Choroid plexus epithelial cell (primary cell): ENCODE data around the gene VAMP1.
"Not testable (repeated sequence)": the region's sequence is repeated elsewhere in the genome, so short reads cannot be mapped to it uniquely, and the experiment has no call there.

ENCODE experiments used
- DNase-seq: peaks from one replicate; pipeline ENCODE4 v3.0.0-alpha.2; 2010; ENCODE audit warnings: low read depth
- H3K4me3 ChIP-seq: 2 replicates; pipeline ENCODE4 v1.5.1; 2011; ENCODE audit warnings: low read depth, mild to moderate bottlenecking, control low read depth, low read length, moderate library complexity
- TF ChIP-seq, protein P1 (sequence below): conservative IDR thresholded peaks from 2 replicates; pipeline ENCODE4 v1.5.1; 2011; ENCODE audit warnings: low read depth, mild to moderate bottlenecking, control low read depth, inconsistent platforms, low read length, moderate library complexity

Gene VAMP1

DNA sequence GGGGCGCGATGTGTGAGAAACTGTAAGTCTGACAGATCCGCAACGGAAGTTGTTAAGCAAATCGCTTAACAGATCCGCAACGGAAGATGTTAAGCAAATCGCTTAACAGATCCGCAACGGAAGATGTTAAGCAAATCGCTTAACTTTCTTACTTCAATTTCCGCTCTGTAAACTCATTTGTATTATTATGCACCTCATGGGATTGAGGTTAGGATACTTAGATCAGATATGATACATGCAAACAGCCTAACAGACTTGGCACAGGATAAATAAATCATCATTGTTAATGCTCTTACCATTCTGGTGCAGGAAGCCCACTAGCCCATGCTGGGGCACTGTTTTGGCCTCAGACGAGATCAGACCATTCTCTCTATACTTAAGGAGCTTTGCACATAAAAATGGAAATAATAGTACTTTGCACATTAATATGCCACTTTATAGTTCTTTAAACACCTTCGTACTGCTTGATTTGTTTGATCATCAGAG is 23.8 kb upstream of the VAMP1 start:
- peak overlapping the region; percentile 76 for H3K4me3 ChIP-seq
- no peak for DNase-seq
- TF ChIP-seq, protein P1, sequence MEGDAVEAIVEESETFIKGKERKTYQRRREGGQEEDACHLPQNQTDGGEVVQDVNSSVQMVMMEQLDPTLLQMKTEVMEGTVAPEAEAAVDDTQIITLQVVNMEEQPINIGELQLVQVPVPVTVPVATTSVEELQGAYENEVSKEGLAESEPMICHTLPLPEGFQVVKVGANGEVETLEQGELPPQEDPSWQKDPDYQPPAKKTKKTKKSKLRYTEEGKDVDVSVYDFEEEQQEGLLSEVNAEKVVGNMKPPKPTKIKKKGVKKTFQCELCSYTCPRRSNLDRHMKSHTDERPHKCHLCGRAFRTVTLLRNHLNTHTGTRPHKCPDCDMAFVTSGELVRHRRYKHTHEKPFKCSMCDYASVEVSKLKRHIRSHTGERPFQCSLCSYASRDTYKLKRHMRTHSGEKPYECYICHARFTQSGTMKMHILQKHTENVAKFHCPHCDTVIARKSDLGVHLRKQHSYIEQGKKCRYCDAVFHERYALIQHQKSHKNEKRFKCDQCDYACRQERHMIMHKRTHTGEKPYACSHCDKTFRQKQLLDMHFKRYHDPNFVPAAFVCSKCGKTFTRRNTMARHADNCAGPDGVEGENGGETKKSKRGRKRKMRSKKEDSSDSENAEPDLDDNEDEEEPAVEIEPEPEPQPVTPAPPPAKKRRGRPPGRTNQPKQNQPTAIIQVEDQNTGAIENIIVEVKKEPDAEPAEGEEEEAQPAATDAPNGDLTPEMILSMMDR = peak; percentile 29

DNA sequence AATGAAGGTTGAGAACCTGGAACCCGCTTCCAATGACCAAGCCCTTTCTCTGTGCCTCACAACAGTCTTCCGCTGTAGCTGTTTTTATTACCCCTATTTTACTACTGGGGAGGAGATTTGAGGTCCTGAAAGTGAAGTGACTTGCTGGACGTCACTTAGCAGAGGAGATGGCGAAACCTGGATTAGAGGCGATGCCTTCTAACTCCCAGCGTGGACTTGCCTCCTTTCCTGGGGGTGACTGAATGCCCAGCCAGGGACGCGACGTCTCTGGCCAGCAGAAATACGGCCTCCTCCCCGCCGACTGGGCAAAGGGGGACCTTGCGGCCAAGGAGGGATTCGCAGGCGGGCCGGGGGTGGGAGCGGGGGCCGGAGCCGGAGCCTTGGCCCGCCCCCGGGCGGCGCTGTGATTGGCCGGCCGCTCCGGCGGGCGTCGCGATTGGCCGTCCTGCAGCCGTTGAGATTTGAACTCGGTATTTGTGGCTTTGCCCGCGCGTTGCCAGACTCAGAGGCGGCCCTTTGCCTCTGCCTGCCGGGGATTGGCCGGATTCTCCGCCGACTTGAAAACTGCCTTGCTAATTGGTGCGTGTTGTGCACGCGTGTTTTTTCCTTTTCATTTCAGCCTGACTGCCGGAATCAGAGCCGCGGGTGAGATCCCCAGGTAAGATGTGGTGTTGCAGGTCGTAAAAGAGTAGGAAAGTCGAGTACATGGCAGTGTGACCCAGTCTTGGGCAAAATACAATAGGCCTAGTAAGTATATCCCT is 23.2 kb upstream of the VAMP1 start, which contains the start of gene NCAPD2:
NCAPD2 (plus strand) TSS at position 606 of the 761 bp plus-strand sequence. CDS start 997 bp downstream, outside the sequence.
- H3K4me3 ChIP-seq = peak within 1 kb of the TSS; percentile 87
- DNase-seq = peak; percentile 97
- TF ChIP-seq, protein P1 = peak; percentile 36

DNA sequence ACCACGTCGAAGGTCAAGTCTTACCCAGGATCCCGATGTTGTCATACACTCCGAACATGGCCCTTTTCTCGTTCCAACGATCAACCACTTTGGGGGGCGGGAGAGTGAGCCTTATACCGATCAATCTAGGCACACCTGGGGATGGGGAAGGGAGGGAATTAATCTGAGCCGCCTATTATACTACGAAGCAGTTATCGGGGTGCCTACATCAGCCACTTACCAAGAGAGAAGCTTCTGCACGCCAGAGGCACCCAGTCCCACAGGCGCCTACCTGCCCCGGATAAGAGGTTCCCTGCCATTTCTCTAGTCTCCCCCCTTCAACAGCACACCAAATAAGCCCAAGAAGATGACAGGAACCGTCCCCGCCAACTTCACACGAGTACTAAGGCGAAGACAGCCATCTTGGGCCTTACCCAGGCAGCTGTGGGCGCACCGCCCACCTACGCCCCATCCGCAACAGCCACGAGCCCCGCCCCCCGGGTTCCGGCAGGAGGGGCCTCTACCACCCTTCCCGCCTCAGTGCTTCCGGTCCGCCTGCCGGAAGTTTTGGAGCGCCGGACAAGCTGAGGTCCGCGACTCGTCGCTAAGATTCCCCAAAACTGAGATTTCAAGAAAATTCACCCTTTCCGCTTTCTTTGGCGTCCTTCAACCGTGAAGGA is 22.5 kb upstream of the VAMP1 start, which contains the start of gene MRPL51:
MRPL51 (minus strand) TSS at position 425 of the 659 bp plus-strand sequence; CDS start at position 299, 126 bp downstream.
- TF ChIP-seq, protein P1 = no peak
- DNase-seq = peak; percentile 97
- H3K4me3 ChIP-seq = peak within 1 kb of the TSS; percentile 87

DNA sequence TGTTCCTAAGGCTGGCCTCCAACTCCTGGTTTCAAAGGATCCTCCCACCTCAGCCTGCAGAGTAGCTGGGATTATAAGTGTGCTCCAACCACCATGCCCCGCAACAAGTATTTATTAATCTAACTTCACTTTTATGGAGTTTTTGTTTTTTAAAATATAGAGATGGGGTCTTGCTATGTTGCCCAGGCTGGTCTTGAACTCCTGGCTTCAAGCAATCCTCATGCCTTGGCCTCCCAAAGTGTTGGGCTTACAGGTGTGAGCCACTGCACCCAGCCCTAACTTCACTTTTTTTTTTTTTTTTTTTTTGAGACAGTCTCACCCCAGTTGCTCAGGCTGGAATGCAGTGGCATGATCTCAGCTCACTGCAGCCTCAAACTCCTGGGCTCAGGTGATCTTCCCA is 20.2 kb upstream of the VAMP1 start:
- not testable (repeated sequence) for DNase-seq

DNA sequence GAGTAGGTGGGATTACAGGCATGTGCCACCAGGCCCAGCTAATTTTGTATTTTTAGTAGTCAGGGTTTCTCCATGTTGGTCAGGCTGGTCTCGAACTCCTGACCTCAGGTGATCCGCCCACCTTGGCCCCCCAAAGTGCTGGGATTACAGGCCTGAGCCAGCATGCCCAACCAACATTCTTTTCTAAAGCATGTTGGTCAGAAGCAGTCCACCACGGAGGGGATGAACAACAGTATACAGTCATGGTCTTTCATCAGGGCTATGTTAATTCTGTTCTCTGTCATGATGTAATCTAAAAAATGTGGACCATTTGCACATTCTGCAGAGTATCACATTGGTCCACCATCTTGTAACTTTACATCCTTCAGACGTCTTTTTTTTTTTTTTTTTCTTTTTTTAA is 19.0 kb upstream of the VAMP1 start:
- no peak overlapping the region for H3K4me3 ChIP-seq
- TF ChIP-seq, protein P1 = no peak
- peak; percentile 9 for DNase-seq

More for the DNA sequence above, 20.2 kb upstream of the VAMP1 start:
- not testable (repeated sequence) for H3K4me3 ChIP-seq

DNA sequence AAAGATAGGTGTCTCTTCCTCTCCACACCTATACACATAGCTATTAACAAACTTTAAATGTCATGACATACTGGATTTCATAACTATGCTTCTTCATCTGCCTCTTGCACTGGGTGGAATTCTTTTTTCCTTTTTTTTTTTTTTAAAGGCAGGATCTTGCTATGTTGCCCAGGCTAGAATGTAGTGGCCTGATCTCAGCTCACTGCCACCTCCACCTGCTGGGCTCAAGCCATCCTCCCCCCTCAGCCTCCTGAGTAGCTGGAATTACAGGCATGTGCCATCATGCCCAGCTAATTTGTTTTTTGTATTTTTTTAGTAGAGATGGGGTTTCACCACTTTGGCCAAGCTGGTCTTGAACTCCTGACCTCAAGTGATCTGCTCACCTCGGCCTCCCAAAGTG is 17.8 kb upstream of the VAMP1 start:
- H3K4me3 ChIP-seq = no peak overlapping the region
- TF ChIP-seq, protein P1 = no peak
- no peak for DNase-seq

DNA sequence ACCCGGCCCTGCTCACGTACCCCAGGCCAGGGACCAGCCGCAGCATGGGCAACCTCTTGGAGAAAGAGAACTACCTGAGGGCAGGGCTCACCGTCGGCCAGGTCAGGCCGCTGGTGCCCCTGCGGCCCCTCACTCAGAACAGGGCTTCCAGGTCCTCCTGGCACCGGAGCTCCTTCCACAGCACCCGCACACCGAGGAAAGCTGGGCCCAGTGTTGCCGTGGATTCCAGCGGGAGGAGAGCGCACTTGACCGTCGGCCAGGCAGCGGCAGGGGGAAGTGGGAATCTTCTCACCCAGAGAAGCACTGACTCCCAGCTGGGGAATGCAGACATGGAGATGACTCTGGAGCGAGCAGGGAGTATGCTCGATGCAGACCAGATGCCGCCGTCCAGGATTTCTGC is 7.9 kb upstream of the VAMP1 start:
- no peak overlapping the region for H3K4me3 ChIP-seq
- TF ChIP-seq, protein P1 = no peak
- DNase-seq = no peak

DNA sequence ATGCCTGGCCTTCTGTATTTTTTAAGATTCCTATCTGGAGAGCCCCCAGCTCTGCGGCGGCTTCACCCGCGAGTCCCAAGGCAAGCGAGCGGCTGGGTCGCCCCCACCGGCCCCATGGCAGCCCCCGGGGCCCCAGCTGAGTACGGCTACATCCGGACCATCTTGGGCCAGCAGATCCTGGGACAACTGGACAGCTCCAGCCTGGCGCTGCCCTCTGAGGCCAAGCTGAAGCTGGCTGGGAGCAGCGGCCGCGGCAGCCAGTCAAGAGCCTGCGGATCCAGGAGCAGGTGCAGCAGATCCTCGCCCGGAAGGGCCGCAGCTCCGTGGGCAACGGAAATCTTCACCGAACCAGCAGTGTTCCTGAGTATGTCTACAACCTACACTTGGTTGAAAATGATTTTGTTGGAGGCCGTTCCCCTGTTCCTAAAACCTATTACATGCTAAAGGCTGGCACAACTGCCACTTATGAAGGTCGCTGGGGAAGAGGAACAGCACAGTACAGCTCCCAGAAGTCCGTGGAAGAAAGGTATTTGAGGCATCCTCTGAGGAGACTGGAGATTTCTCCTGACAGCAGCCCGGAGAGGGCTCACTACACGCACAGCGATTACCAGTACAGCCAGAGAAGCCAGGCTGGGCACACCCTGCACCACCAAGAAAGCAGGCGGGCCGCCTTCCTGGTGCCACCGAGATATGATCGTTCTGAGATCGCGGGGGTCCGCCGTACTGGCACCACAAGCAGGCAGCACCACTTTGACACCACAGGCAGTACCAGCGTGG is 7.3 kb upstream of the VAMP1 start:
- H3K4me3 ChIP-seq, DNase-seq: not testable (repeated sequence)
